ENCODE measurements around the gene SLC7A14.

The SLC7A14 gene

GRCh38 chr3:170633573-170633972, 47.7 kb upstream of the SLC7A14 start:
- Histone ChIP-seq H3K36me3 (ENCODE audit: insufficient read depth, low read length) (no peaks in the 10 kb centered on the region), H2AFZ (ENCODE audit: low read depth, low read length) (no peak overlapping the region), H3K9ac (ENCODE audit: low read depth, low read length) (no peak overlapping the region), H3K4me3 (ENCODE audit: low read depth in 1 of 2, low read length in 2 of 2) (no peak overlapping the region), H3K9me3 (ENCODE audit: insufficient read depth, low read length, severe bottlenecking) (no peaks in the 10 kb centered on the region), H3K4me1 (ENCODE audit: insufficient read depth, low read length) (no peaks in the 10 kb centered on the region), H3K27ac (ENCODE audit: low read length) (no peak overlapping the region), H4K20me1 (ENCODE audit: insufficient read depth, low read length) (no peaks in the 10 kb centered on the region), H3K27me3 (ENCODE audit: insufficient read depth, low read length, poor library complexity) (peaks cover 7% of the 10 kb centered on the region), H3K79me2 (ENCODE audit: insufficient read depth, low read length) (no peaks in the 10 kb centered on the region), H3K4me2 (ENCODE audit: insufficient read depth, low read length) (no peak overlapping the region)
- TF ChIP-seq EZH2 (IDR thresholded peaks at IDR 0.05; ENCODE audit: borderline replicate concordance, low read depth, low read length, severe bottlenecking) (no peak), CTCF (IDR thresholded peaks at IDR 0.05; ENCODE audit: borderline replicate concordance, extremely low read depth, low read length, poor library complexity, severe bottlenecking) (no peak)
- no peak for ATAC-seq (ENCODE audit: insufficient read depth, low read depth)
- no peak for DNase-seq

- TF ChIP-seq CTCF (IDR thresholded peaks at IDR 0.05; ENCODE audit: borderline replicate concordance, extremely low read depth, low read length, poor library complexity, severe bottlenecking) (no peak), EZH2 (IDR thresholded peaks at IDR 0.05; ENCODE audit: borderline replicate concordance, low read depth, low read length, severe bottlenecking) (no peak)
- no peaks in the 10 kb centered on the region for H4K20me1 ChIP-seq (ENCODE audit: insufficient read depth, low read length)
- no peak overlapping the region for H3K9ac ChIP-seq (ENCODE audit: low read depth, low read length)
- H2AFZ ChIP-seq (ENCODE audit: low read depth, low read length) = no peak overlapping the region
- H3K4me1 ChIP-seq (ENCODE audit: insufficient read depth, low read length) = no peaks in the 10 kb centered on the region
- H3K9me3 ChIP-seq (ENCODE audit: insufficient read depth, low read length, severe bottlenecking) = no peaks in the 10 kb centered on the region
- DNase-seq (no peak), ATAC-seq (ENCODE audit: insufficient read depth, low read depth) (no peak)
- no peak overlapping the region for H3K4me2 ChIP-seq (ENCODE audit: insufficient read depth, low read length)
- no peaks in the 10 kb centered on the region for H3K36me3 ChIP-seq (ENCODE audit: insufficient read depth, low read length)
- H3K27me3 ChIP-seq (ENCODE audit: insufficient read depth, low read length, poor library complexity) = peaks cover 7% of the 10 kb centered on the region
- no peak overlapping the region for H3K27ac ChIP-seq (ENCODE audit: low read length)
- no peak overlapping the region for H3K4me3 ChIP-seq (ENCODE audit: low read depth in 1 of 2, low read length in 2 of 2)
- no peaks in the 10 kb centered on the region for H3K79me2 ChIP-seq (ENCODE audit: insufficient read depth, low read length)
Observed at GRCh38 chr3:170632780-170633179, 46.9 kb upstream of the SLC7A14 start.

GRCh38 chr3:170631755-170632488, 46.0 kb upstream of the SLC7A14 start:
- Histone ChIP-seq H3K79me2 (ENCODE audit: insufficient read depth, low read length) (no peaks in the 10 kb centered on the region), H3K27me3 (ENCODE audit: insufficient read depth, low read length, poor library complexity) (peaks cover 7% of the 10 kb centered on the region)

More at GRCh38 chr3:170631755-170632488, 46.0 kb upstream of the SLC7A14 start:
- DNase-seq (no peak), ATAC-seq (ENCODE audit: insufficient read depth, low read depth) (no peak)
- Histone ChIP-seq H3K4me3 (ENCODE audit: low read depth in 1 of 2, low read length in 2 of 2) (no peak overlapping the region), H4K20me1 (ENCODE audit: insufficient read depth, low read length) (no peaks in the 10 kb centered on the region), H3K36me3 (ENCODE audit: insufficient read depth, low read length) (no peaks in the 10 kb centered on the region), H3K27ac (ENCODE audit: low read length) (no peak overlapping the region), H2AFZ (ENCODE audit: low read depth, low read length) (no peak overlapping the region), H3K4me1 (ENCODE audit: insufficient read depth, low read length) (no peaks in the 10 kb centered on the region), H3K9ac (ENCODE audit: low read depth, low read length) (no peak overlapping the region), H3K4me2 (ENCODE audit: insufficient read depth, low read length) (no peak overlapping the region), H3K9me3 (ENCODE audit: insufficient read depth, low read length, severe bottlenecking) (no peaks in the 10 kb centered on the region)
- TF ChIP-seq CTCF (IDR thresholded peaks at IDR 0.05; ENCODE audit: borderline replicate concordance, extremely low read depth, low read length, poor library complexity, severe bottlenecking) = no peak
- TF ChIP-seq EZH2 (IDR thresholded peaks at IDR 0.05; ENCODE audit: borderline replicate concordance, low read depth, low read length, severe bottlenecking) = no peak
